Lower leg skin (tissue), 4 donors: ENCODE measurements around the gene KSR2. TPM values are rescaled to one million over a fixed set of nuclear protein-coding genes. Genes with fewer than 3 reads are reported as not detected.

Source experiments
- DNase-seq, 2 donors: peaks; one replicate each; pipeline ENCODE4 v3.0.0-alpha.2; 2019; ENCODE audit warnings: low spot score in 2 of 2
- H3K4me3 ChIP-seq: fragments of 200-600 bp; sonication (generic); 2 replicates; pipeline ENCODE4 v1.5.1; 2017; ENCODE audit warnings: mild to moderate bottlenecking, low read depth; ENCODE audit not compliant: poor library complexity, severe bottlenecking
- POLR2A ChIP-seq, 2 donors: fragments of 450-650 bp; IDR thresholded peaks; one replicate each; pipeline ENCODE4 v1.6.1; 2016 to 2017; ENCODE audit warnings: antibody characterized with exemption in 2 of 2, mild to moderate bottlenecking in 1 of 2, moderate library complexity in 1 of 2
- WGBS, 2 donors: methylation state at CpG; one replicate each; pipeline ENCODE4 v1.1.5; 2018; 5-methylcytosine and 5-hydroxymethylcytosine counted together
- intact Hi-C: fragments of 100-400 bp; cut with DNase I; formaldehyde crosslinking; loops from one replicate; pipeline ENCODE4 v1.15.0; 2023; ENCODE audit warnings: low total_unique reads
- total RNA-seq, 4 donors: library from RNA; depleted of rRNA; stranded (reverse); fragments of >200 nt; gene quantifications; one replicate each; pipeline ENCODE4 v1.1.0, GENCODE V29; 2016
- TF ChIP-seq, protein P1 (sequence below), 3 donors: fragments of 450-650 bp; IDR thresholded peaks; one replicate each; pipeline ENCODE4 v1.5.1; 2016; ENCODE audit warnings: antibody characterized with exemption in 3 of 3, mild to moderate bottlenecking in 3 of 3, moderate library complexity in 2 of 3

KSR2 gene
- total RNA-seq, 4 donors from 2014 or later: 0.17 to 0.84 (median 0.35) TPM

DNA sequence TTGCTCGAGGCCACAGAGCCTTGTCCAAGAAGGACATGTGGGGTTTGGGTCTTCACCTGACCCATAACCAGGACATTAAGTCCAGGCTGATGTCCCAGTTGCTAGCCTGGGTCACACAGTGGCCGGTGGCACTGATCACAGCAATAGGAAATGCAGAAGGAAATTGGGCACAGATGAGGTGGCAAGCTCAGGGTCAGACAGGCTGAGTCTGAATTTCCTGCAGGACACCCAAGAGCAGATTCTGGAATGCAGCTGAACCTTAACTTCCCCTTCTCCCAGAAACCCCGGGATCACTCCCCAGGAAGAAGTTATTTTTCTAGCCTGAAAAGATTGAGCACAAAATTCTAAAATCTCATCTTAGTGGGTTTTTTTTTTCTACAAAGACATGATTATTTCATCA is 199.9 kb downstream of the KSR2 start:
- no peak overlapping the region for H3K4me3 ChIP-seq
- no peak for DNase-seq
- intact Hi-C loops: no loop called here
- TF ChIP-seq, protein P1, sequence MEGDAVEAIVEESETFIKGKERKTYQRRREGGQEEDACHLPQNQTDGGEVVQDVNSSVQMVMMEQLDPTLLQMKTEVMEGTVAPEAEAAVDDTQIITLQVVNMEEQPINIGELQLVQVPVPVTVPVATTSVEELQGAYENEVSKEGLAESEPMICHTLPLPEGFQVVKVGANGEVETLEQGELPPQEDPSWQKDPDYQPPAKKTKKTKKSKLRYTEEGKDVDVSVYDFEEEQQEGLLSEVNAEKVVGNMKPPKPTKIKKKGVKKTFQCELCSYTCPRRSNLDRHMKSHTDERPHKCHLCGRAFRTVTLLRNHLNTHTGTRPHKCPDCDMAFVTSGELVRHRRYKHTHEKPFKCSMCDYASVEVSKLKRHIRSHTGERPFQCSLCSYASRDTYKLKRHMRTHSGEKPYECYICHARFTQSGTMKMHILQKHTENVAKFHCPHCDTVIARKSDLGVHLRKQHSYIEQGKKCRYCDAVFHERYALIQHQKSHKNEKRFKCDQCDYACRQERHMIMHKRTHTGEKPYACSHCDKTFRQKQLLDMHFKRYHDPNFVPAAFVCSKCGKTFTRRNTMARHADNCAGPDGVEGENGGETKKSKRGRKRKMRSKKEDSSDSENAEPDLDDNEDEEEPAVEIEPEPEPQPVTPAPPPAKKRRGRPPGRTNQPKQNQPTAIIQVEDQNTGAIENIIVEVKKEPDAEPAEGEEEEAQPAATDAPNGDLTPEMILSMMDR (IDR thresholded peaks at IDR 0.05): no peak
- TF ChIP-seq POLR2A (IDR thresholded peaks at IDR 0.05): no peak
- WGBS, 2 donors: 60 to 72% methylated on average over 3 of the region's 3 CpGs

- no peak for DNase-seq
- intact Hi-C loops: no loop called here
- TF ChIP-seq POLR2A (IDR thresholded peaks at IDR 0.05): no peak
- TF ChIP-seq, protein P1 (IDR thresholded peaks at IDR 0.05): no peak
- H3K4me3 ChIP-seq: no peak overlapping the region
- WGBS, 2 donors: 87 to 91% methylated on average over 2 of the region's 2 CpGs
Observed at GRCh38 chr12:117766008-117766407, 202.8 kb downstream of the KSR2 start.

- intact Hi-C loops: no loop called here
Observed at GRCh38 chr12:117762143-117762542, 206.6 kb downstream of the KSR2 start.

GRCh38 chr12:117761528-117762100 is 207.2 kb downstream of the KSR2 start:
- intact Hi-C loops: no loop called here
- 87 to 92% methylated on average over 3 of the region's 3 CpGs for WGBS, 2 donors
- TF ChIP-seq, protein P1 (IDR thresholded peaks at IDR 0.05): no peak
- TF ChIP-seq POLR2A (IDR thresholded peaks at IDR 0.05): no peak
- no peak for DNase-seq
- no peak overlapping the region for H3K4me3 ChIP-seq

More at GRCh38 chr12:117762143-117762542, 206.6 kb downstream of the KSR2 start:
- no peak for TF ChIP-seq POLR2A (IDR thresholded peaks at IDR 0.05)
- TF ChIP-seq, protein P1 (IDR thresholded peaks at IDR 0.05): no peak
- 88 to 94% methylated on average over 2 of the region's 2 CpGs for WGBS, 2 donors
- DNase-seq: no peak
- no peak overlapping the region for H3K4me3 ChIP-seq

DNA sequence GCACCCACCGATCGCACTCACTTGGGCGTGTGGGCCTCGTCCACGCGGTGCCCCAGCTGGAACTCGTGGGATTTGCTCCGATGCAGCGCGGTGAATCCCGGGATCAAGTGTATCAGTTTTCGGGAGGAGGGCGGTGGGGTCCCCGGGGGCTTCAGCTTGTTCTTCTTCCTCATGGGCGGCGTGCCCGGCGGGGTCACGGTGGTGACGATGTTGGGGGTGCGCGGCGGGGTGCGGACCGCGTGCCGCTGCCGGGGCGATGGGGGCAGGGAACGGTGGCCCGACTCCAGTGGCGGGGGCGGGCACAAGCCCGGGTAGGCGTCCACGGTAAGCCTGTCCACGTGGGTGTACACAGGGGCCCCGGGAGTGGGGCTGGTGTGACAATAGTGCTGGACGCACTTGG is 207.8 kb downstream of the KSR2 start:
- intact Hi-C loops: no loop called here
- TF ChIP-seq, protein P1 (IDR thresholded peaks at IDR 0.05): no peak
- no peak for TF ChIP-seq POLR2A (IDR thresholded peaks at IDR 0.05)
- WGBS, 2 donors: 96% methylated on average over 39 of the region's 39 CpGs
- no peak for DNase-seq
- no peak overlapping the region for H3K4me3 ChIP-seq

GRCh38 chr12:117750657-117751056 is 218.1 kb downstream of the KSR2 start:
- no peak overlapping the region for H3K4me3 ChIP-seq
- intact Hi-C loops: no loop called here
- DNase-seq: no peak
- 88 to 95% methylated on average over 2 of the region's 2 CpGs for WGBS, 2 donors
- TF ChIP-seq POLR2A (IDR thresholded peaks at IDR 0.05): no peak
- TF ChIP-seq, protein P1 (IDR thresholded peaks at IDR 0.05): no peak
